AML-193 (cell line): ENCODE measurements around the gene ZC3H12C.
A peak's percentile ranks its signal among the peaks of the same experiment; 100 is the strongest.

Source experiments
- DNase-seq, 2 experiments: peaks; one replicate each; lab custom pipeline; 2025; lab: John Stamatoyannopoulos, UW

ZC3H12C gene

DNA sequence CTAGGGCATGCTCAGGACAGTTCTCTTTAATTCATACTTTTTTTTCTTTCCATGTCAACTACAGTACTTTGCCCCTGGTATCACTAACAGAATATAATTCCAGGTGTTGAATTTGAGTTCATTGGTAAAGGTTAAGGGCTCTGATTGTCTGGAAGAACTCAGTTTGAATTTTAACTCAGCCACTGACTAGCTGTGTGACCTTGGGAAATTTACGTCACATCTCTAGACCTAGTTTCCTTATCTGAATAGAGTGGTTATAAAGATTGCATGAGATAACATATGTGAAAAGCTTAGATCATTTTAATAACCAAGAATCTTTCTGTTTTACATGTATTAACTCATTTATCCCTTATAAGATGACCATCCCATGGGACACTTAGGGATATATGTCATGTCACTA, 15.8 kb upstream of the ZC3H12C start:
- no peak for DNase-seq

DNA sequence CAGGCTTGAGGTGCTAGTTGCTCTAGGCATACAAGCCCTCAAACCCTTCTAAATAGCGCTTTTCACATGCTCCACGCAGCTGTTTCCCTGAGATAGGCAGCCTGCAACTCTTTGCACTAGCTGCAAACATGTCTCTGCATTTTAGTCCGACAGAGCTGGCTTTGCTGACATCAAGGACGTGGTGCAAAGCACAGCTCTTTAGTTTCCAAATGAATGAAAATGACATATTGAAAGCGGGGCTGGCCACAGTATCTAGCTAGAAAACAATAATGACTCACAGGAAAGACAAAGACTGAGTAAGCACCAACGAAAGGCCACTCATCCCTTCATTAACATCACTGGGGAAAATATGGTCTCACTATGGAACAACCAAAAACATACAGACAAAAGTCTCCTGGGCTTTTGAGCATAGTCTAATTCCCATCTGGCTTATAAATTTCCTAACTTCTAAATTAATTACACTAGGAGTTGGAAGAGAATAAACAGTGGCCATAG, 15.3 kb upstream of the ZC3H12C start:
- no peak for DNase-seq

DNA sequence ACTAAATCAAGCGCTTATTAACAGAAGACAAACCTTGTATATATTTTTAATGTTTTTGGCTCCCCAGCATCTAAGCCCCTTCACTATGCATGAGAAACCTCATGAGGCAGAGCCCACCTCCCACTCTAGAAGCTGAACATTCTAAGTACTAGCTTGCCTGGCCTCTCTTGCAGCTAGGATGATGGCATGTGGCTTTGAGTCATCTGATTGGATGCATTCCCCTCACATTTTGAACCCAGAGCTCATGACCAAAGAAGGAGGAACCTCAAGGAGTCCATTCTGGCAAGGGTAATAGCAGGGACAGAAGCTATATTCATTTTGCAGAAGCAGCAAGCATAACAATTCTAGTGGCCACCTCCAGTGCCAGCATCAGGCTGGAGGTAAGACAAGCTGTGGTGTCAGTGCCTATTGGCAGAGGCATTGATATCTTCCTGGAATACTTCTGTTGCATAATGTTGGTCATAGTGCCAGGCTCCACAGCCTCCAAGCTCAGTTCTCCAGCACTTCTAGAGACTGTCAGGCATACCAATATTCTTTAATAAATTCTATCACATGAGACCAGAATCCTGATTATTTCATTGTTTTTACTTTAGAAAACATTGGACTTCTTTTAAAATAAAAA, 14.2 kb upstream of the ZC3H12C start:
- no peak for DNase-seq

DNA sequence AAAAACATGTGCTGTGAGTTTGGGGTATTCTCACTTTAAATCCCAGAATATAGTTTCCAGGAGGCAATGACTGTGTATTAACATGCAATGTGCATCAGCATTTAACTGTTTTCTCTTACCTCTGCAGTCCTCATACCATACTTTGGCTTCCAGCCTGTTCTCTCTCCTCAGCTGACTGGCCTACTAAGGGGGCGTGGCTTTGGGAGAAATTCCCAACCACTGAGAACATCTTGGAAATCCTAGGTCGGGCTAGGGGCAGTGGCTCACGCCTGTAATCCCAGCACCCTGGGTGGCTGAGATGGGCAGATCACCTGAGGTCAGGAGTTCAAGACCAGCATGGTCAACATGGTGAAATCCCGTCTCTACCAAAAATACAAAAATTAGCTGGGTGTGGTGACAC, 13.5 kb upstream of the ZC3H12C start:
- no peak for DNase-seq

DNA sequence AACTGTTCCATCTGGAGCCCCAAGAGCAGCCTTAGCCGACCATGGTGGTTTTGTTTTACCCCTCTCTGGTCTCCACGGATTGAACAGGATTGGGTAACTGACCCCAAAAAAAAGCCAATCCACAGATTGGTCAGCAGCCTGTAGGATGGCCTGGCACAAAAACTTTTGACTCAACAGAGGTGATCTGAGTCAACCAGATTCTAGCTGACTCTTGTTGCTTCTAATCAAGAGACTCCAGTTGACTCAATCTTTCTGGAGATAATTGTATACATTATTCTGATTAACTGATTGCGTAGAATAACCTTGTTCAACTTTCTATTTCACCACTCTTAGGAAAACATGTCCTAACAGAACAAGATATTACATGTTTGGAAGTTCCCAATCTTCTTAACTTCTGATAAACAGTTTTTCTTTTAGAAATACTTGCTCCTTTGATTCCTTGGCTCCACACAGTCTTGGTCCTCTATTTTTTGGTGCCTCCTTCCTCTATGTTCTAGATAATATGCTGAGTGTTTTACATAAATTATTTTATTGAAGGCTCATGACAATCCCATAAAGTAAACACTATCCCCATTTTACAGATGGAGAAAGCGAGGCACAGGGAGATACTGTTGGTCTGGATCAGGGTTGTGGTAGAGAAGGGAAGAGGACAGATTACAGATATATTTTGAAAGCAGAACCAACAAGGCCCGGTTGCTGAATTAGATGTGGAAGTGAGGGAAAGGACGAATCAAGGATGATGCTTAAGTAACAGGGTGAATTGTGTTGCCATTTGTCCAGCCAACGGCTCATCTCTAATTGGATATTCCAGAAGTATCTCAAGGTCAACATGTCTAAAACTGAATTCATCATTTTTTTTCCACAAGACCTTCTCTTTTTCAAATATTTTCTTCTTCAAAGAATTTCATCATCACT, 11.5 kb upstream of the ZC3H12C start:
- DNase-seq = no peak

DNA sequence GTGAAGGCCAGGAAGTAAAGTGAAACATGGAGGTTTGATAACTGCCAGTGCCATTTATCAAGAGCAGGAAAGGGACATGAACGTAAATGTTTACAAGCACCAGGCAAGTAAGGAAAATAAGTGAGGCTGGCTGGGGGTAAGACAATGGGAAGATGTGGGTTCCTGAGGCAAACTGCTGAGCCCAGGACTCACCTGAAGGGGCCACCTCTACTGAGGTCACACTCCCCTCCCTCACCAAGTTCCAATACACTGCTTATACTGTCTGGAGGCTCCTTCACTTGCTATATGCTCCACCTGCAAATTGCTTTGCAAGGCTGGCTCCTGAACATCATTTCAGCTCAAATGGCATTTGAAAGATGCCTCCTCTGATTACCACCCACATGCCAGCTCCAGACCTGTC, 10.3 kb upstream of the ZC3H12C start:
- DNase-seq = no peak

DNA sequence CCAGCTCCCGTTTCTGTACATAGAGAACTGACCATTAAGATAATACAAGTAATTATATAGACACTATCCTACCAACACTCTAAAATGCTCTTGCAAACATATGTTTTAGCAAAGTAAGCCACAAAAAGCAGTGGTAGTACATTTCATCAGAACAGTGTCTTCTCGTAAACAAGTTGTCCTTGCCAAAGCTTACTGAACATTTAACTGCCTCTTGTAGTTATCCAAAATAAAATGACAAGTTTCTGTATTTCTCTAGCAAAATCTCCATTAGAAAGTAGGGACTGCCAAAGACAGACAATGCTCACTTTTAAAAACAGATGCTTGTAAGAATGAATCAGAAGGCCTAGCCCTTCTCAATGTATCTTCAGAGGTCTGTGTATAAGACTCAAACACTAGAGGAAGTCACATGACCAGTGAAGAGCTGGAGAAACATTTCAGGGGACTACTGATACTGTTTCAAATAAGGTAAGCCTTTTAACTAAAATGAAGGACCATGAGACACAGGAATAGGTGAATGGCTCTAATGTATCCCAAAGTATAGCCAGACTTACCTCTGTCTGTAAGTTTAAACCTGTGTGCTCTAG, 7.8 kb upstream of the ZC3H12C start:
- DNase-seq = no peak

DNA sequence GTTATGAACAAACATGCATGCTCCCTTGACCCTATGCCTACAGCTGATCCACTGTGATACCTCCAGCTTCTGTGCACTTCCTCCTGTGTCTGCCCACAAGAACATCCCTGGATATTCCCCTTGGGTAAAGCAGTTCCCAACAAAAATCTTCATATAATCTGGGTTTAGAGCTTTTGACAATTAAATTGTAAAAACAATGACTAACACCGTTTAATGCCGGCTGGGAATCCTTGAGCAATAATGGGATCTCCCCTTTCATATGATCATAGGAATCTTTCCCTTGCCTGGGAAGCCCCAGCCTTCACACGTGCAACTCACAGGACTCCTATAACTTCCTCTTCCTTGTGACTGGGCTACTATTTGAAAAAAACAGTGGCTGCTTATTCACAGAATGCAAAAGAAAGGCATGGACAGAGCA, 6.3 kb upstream of the ZC3H12C start:
- DNase-seq = peak in 1 of 2 experiments; percentile 3

DNA sequence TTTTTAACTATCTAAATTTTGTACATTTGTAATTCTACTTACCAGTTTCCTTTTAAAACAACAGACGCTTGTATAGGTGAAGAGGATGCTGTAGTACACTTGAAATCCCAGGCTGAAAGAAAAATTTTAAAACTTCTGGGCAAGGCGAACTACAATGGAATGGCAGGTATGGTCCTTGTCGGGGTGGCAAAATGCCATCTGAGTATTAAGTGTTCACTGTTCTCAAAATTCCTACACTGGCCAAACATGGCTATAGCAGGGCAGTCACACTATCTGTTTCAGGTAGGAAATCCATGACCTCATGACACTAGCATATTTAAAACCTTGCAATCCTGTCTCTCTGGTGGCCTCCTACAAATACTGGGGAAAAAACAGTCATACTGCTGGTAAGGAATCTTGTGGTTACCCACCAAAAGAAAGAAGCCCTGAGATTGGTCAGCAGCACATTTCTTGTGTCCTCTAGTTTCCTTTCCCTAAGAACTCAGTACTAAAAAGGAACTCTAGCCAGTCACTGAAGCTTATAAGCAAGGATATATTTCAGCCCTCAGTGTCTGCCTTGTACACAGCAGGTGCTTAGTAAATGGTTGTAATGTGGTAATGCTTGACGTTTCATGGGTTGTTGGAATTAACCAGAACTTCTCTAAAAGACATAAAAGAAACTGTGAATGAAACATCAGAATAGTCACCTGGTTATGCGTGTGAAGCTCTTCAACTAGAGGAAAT, 5.2 kb upstream of the ZC3H12C start:
- DNase-seq = no peak

DNA sequence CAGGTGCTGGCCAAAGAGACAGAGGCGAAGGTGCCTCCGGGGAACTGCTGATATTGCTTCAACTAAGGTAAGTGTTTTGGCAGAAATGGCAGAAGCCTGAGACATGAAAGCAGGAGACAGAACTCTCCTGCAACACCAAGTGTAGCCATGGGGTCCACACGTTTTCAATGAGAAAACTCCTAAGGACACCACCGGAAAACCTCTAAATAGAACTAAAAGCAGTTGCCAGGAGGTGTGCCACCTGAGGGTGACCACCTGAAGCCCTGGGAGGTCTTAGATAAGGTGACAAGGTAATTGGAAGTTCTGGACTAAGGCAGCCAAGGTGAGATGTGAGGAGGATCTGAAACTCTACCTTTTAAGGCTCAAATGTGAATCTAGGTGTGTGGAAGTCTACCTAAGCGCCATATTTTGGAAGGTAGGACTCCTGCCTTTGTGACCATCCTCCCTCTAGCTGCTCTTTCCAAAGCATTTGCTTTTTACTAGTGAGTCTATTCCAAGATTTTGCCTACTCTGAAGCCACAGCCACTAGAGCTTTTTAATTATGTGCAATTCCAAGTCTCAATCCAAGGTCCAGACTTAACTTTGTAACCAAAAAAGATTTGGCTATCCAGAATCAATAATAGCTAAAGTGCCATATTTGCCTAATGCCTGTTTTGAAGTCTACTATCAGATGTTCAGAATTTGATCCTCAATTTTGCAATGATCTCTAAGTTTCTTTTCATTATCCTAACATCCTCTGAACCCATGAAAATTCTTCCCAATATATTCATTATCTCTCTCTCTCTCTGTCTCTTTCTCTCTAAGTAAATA, 4.5 kb upstream of the ZC3H12C start:
- DNase-seq = no peak

DNA sequence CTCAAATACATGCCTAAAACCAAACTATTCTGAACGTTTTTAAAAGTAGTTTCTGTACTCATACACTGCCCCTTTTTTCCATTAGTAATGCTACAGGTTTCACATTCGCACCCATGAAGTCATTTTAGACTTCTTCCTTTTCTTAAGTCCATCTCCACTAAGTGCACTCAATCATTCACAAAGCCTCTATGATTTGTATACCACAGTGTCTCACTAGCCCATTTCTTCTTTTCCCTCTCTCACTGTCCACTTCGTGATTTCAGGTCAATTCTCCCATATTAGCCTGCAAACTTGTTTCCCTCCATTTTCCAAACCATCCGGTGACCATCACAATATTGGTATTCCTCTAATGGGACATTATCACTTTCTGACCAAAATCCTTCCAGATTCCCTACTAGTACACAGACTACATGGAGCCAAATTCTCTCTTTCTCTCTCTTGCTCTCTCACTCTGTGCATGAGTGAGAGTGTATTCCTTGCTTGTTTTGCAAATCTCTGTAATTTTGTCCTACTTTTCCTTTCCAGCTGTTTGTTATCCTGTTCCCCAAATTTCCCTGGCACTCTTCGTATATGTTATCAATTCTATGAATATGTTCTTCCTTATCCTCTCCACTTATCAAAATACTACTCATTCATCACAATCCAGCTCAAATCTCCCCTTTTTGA, 3.4 kb upstream of the ZC3H12C start:
- no peak for DNase-seq

DNA sequence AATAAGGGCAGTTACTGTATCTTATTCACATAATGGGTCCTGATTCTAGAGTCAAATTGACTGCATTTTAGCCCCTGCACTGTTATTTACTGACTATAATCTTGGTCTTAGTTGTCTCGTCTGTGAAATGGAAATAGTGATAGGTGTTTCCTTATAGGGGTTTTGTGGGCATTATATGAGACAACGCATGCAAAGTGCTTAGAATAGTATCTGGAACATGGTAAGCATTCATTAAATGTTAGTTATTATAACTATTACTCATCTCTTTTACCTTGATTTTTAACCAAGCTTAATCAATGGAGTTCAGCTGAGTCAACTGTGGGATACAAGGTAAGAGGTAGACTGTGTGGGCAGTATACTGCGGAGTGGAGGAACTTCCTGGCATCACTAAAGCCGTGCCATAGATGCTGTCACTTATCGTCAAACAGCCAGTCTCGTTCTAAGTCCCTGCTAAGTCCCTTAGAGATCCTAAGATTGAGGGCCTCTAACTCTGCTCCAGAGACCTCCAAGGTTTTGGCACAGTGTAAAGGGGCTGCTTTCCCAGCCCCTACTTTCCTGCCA, 2.6 kb upstream of the ZC3H12C start:
- DNase-seq = no peak

DNA sequence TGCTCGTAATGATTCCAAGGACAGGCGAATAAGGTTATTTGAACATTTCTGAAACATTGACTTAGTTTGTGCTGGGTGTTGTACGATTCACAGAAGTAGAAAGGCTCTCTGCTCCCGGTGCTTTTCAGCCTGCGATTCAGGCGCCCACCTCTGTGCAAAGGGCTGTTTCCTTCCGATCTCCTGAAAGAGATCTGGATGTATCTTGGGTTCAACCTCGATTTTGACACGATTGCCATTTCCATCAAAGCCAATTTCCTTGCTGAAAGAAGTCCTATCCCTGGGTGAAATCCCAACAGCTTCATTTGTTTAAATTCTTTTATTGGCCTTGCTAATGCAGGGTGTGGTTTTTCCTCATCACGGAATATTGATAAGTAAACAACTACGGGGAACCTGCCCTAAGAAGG, 1.1 kb upstream of the ZC3H12C start:
- no peak for DNase-seq

DNA sequence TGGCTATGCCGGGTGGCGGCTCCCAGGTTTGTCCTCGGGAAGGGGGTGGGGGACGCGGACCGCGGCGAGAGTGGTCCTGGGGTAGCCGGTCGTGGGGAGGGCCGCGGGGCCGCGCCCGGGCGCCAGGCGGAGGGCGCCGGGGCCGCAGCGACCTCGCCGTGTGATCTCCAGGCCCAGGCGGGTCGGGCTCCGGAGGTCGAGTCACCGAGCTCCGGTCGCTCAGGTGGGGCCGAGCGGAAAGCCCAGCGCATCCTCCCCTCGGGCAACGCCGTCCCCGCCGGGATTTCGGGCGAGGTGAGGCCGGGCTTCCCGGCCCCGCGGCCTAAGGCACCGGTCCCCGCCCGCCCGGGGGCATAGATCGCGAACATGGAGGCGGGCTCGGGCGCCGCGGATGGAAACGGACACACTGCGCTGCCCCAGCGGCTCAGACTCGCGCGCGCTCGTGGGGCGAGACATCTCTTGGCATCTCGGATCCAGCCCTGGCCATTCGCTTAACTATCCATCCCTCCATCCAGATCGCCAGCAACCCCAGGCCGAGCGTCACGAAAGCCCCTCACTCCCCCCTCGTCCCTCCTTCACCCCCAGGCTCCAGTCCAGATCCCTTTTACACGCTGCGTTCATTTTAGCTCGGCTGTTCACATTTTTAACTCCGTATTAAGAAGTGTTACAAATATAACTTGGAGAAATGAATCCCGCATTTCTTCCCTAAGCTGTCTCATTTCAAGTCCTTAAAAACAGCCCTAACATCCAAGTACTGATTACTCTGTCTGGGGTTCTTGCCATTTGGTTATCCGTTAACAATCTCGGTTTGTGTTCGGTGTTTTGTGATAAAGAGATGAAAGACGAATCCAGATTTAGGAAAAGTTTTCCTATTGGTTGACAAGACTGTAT, 460 bp downstream of the ZC3H12C start:
- DNase-seq = no peak

DNA sequence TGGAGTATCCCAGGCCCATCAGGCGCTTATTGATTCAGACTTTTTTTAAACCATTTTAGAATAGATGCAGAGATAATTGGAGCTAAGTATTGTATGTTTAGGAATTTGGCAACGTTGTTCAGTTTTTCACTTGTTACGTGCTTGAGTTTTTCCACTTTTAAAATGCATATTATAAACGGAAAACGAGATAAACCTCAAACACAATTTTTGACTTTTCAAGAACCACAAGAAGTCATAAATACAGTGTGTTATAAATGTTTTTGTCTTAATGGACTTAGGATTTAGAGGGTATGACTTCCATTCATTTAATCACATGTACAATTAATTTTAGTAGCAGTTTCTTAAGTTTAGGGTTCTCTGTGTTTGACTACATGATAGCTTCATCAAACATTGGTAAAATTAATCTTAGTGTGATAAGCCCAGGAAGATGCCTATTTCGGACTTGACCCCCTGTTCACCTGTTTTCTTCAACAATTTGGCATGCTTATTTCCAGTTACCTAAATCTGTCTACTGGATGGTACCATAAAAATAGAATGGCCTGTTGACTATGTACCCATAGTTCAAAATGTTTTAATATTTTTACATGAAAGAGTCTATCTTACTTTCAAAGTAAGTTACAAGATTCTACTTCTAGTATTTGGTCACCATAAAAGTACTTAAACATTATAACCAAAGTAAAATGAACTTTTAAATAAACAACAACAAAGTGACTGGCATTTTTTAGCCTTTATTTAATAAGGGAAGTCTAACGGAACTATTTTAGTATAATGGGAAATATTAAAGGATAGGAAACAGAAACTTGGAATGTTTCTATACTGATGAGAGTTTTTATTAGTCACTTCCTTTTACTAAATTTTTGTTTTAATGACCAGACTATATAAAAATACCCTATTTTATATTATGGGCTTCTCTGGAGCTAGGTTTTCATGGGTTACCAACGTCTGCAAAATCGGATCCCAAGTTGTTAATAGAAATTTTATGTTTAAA, 1.4 kb downstream of the ZC3H12C start:
- no peak for DNase-seq

DNA sequence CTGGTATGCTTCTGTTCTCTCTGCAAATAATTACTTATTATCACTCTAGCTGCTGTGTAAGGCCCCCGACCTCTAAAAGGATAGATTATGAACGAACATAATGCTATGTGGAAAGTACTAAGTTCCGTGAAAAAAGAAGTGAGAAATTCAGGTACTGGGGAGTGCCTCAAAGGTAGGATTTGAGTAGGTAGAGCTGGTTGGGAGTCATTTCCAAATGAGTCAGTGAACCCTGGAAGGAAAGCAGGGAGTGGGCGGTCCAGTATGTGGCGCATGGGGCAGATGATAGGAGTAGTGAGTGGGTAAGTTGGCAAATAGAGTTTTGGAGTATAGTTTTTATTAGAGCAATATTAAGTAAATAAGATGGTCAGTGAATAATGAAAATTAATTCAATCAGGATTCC, 2.4 kb downstream of the ZC3H12C start:
- no peak for DNase-seq

DNA sequence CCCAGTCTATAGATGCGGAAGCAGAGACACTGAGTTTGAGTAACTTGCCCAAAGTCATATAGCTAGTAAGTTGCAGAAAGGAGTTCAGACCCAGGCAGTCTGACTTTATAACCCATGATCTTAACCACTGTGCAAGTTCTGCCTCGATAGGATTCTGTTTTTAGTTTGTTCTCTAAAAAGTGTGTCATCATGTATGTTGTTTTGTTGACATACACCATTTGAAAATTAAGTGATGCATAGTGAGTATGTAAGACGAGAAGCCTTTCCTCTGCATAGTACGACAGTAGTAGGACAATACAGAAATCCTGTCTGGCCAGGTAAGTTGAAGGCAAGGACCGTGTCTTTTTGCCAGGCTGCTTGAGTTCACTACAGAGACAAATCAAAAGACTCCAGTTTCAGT, 3.3 kb downstream of the ZC3H12C start:
- DNase-seq = no peak

DNA sequence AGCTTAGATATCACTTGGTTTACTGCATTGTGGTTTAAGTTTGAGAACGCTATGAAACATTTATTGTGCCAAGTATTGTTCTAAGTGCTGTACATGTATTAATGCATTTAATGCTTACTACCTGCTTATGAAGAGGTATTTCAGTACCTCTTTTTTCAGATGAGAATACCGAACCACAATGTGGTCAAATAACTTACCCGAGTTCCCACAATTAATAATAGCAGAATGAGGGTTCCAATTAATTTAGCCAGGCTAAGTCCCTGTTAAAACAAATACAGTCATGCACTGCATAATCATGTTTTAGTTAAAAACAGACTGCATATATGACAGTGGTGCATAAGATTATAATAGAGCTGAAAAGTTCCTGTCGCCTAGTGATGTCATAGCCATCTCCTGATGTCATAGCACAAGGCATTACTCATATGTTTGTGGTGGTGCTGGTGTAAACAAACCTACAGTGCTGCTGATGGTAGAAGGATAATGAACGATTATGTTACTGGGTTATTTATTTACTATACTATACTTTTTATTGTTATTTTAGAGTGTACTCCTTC, 4.3 kb downstream of the ZC3H12C start:
- DNase-seq = no peak
